GM10266 (cell line): ENCODE results near the gene HDAC7.
"Not testable (repeated sequence)": the region's sequence is repeated elsewhere in the genome, so short reads cannot be mapped to it uniquely, and the experiment has no call there.

Experiments used
- DNase-seq: peaks from one replicate; pipeline ENCODE4 v3.0.0; 2012; ENCODE audit errors: extremely low spot score
- TF ChIP-seq, protein P1 (sequence below): IDR thresholded peaks from 2 replicates; pipeline ENCODE4 v1.5.1; 2012; ENCODE audit warnings: mild to moderate bottlenecking, low read depth; ENCODE audit not compliant: control insufficient read depth, insufficient read depth; ENCODE audit errors: missing control alignments

HDAC7 gene

DNA sequence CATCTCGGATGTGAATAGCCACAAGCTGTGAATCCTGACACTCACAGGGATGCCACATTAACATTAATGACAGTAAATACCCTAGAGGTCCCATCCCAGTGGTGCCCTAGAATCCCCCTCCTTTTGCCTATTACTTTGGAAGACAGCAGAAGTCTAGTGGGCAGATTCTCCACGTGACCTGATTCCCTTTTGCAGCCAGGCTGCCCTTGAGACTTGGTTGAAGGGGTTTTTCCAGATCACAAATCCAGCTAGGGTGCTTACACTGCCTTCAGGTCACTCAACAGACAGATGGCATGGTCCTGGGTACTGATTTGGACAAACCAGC, 8.7 kb downstream of the HDAC7 start:
- TF ChIP-seq, protein P1, sequence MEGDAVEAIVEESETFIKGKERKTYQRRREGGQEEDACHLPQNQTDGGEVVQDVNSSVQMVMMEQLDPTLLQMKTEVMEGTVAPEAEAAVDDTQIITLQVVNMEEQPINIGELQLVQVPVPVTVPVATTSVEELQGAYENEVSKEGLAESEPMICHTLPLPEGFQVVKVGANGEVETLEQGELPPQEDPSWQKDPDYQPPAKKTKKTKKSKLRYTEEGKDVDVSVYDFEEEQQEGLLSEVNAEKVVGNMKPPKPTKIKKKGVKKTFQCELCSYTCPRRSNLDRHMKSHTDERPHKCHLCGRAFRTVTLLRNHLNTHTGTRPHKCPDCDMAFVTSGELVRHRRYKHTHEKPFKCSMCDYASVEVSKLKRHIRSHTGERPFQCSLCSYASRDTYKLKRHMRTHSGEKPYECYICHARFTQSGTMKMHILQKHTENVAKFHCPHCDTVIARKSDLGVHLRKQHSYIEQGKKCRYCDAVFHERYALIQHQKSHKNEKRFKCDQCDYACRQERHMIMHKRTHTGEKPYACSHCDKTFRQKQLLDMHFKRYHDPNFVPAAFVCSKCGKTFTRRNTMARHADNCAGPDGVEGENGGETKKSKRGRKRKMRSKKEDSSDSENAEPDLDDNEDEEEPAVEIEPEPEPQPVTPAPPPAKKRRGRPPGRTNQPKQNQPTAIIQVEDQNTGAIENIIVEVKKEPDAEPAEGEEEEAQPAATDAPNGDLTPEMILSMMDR, result no peak
- DNase-seq, result no peak

DNA sequence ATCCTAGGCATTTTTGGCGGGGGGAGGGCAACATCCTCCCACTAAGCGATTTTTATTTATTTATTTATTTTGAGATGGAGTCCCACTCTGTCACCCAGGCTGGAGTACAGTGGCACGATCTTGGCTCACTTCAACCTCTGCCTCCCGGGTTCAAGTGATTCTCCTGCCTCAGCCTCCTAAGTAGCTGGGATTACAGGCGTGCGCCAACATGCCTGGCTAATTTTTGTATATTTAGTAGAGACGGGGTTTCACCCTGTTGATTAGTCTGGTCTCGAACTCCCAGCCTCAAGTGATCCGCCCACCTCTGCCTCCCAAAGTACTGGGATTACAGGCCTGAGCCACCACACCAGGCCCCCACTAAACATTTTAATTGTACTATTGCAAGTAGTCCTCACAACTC, 10.2 kb downstream of the HDAC7 start:
- not testable (repeated sequence) for DNase-seq

DNA sequence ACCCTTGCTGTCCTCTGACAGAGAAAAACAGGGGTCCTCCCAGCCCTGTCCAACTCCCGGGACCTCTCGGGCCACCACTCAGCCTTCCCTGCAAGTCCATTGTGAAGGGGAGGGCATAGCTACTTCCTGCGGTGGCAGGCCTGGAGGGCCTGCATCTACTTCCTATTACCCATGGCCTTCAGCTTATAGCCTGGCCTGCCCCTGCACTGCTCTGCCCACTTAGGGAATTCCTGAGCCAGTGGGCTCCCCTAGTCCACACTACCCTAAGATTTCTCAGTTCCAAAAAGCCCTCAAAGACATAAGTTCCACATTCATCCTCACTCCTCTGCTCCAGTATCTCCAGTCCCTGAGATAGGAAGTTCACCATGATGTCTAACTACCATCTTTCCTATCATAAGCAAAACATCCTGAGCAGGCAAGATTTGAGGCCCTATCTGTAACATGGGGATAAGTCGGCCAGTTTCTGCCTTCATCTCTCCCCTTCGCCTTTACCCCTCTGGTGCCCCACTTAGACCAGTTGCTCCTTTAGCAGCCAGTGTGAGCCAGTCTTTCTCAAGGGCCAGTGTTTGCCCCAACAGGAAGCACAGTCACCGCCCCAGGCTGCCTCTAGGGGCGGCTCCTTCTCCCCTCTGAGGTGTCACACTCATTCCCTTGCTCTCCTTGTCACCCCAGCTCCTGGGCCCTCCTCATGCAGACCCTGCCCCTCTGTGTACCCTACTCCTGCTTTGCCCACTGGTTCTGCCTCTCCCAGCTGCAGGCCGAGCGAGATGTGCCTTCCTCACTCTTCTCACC, 10.9 kb downstream of the HDAC7 start:
- TF ChIP-seq, protein P1, result peak; percentile 26
- DNase-seq, result no peak

DNA sequence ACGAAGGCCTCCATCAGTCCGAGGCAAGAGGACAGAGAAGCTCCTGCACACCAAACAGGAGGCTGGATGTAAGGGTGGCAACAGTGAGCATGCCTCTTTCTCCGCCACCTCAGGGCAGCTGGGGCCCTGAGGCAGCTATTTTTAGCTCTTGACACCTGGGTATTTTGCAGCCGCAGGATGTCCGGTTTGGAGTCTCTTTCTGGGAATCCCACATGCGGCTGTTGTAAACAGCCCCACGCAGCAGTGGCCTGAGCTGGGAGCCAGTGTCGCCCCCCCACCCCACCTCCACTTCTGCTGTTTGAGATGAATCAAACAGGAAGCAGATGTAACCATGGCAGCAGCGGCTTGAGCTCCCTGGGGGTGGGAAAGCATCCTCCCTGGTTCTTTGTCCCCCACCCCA, 11.7 kb downstream of the HDAC7 start:
- TF ChIP-seq, protein P1, result no peak
- peak; percentile 73 for DNase-seq

DNA sequence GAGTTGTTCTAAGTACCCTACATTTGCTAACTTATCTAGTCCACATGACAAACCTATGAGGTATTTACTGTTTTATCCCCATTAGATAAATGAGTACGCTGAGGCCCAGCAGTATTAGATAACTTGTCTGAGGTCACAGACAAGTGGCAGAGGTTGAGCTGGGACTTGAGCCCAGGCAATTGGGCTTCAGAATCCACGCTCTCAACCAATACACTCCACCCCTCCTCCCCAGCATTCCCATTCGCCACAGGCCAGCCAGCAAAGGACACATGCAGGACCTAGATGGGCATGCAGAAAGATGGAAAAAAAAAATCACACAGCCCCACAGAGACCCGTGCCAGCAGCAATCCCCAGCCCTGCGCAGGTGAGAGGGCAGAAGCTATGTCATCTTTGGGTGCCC, 12.4 kb downstream of the HDAC7 start:
- TF ChIP-seq, protein P1, result no peak
- DNase-seq, result no peak

DNA sequence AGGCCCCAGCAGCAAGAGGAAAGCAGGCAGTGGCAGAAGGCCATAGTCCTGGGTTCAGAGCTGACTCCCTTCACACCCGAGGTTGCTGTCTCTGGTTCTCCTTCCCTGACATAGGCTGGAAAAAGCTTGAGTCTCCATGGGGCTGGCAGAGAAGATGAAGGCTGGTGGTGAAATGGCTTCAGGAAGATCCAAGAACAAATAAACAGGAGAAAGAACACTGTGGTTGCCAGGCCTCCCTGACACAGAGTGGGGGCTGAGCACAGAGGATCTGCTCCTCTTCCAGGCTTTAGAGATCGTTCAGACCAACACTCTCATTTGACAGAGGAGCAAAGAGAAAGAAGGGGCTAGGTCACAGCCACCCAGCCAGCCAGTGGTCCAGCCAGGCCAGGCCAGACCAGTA, 14.3 kb downstream of the HDAC7 start:
- DNase-seq, result no peak

DNA sequence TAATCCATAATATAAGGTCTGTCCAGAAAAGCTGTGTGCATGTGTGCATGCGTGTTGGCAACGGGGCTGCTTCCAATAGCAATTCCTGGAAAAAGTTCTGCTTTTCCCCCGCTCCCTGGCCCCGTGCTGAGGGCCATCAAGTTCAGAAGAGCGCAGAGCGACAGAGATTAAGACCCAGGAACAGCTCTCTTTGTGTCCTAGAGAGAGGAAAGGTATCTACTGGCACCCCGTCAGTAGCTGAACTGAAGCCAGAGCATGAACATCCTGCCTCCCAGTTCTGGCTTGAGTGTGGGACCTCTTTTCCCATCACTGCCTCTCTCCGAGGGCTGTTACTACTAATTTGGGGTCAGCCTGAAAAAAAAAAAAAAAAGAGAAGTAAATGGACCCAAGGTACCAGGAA, 15.5 kb downstream of the HDAC7 start:
- no peak for DNase-seq
- TF ChIP-seq, protein P1, result no peak

More for the DNA sequence above, 14.3 kb downstream of the HDAC7 start:
- TF ChIP-seq, protein P1, result no peak
